ENCODE measurements around the gene SEC14L5. TPM values are rescaled to one million over a fixed set of nuclear protein-coding genes. Genes with fewer than 3 reads are reported as not detected.

The SEC14L5 gene
- total RNA-seq, 1 donor from 2014 or later: 0.05 TPM

- TF ChIP-seq CTCF (IDR thresholded peaks at IDR 0.05; ENCODE audit: unreplicated experiment): no peak
- no peaks in the 10 kb centered on the region for H3K36me3 Mint-ChIP-seq (ENCODE audit: low read depth, unreplicated experiment)
- H3K27me3 Mint-ChIP-seq (ENCODE audit: unreplicated experiment): peaks cover 3% of the 10 kb centered on the region
- H3K4me1 Mint-ChIP-seq (ENCODE audit: unreplicated experiment): peaks cover 4% of the 10 kb centered on the region
- H3K27ac Mint-ChIP-seq (ENCODE audit: unreplicated experiment): no peak overlapping the region
- no peaks in the 10 kb centered on the region for H3K9me3 Mint-ChIP-seq (ENCODE audit: unreplicated experiment)
- no peak for DNase-seq (ENCODE audit: low spot score)
- no peak overlapping the region for H3K4me3 Mint-ChIP-seq (ENCODE audit: unreplicated experiment)
Measured at GRCh38 chr16:5000573-5001001, 42.5 kb downstream of the SEC14L5 start.

- no peaks in the 10 kb centered on the region for H3K36me3 Mint-ChIP-seq (ENCODE audit: low read depth, unreplicated experiment)
- peaks cover 4% of the 10 kb centered on the region for H3K4me1 Mint-ChIP-seq (ENCODE audit: unreplicated experiment)
- H3K9me3 Mint-ChIP-seq (ENCODE audit: unreplicated experiment): no peaks in the 10 kb centered on the region
- peaks cover 3% of the 10 kb centered on the region for H3K27me3 Mint-ChIP-seq (ENCODE audit: unreplicated experiment)
- no peak overlapping the region for H3K4me3 Mint-ChIP-seq (ENCODE audit: unreplicated experiment)
- DNase-seq (ENCODE audit: low spot score): no peak
- TF ChIP-seq CTCF (IDR thresholded peaks at IDR 0.05; ENCODE audit: unreplicated experiment): no peak
- H3K27ac Mint-ChIP-seq (ENCODE audit: unreplicated experiment): no peak overlapping the region
Measured at GRCh38 chr16:5001571-5001970, 43.4 kb downstream of the SEC14L5 start.

GRCh38 chr16:5001986-5002385, 43.9 kb downstream of the SEC14L5 start:
- TF ChIP-seq CTCF (IDR thresholded peaks at IDR 0.05; ENCODE audit: unreplicated experiment): no peak
- H3K27ac Mint-ChIP-seq (ENCODE audit: unreplicated experiment): no peak overlapping the region

GRCh38 chr16:5002699-5003143, 44.6 kb downstream of the SEC14L5 start:
- no peaks in the 10 kb centered on the region for H3K9me3 Mint-ChIP-seq (ENCODE audit: unreplicated experiment)
- H3K4me3 Mint-ChIP-seq (ENCODE audit: unreplicated experiment): no peak overlapping the region
- H3K36me3 Mint-ChIP-seq (ENCODE audit: low read depth, unreplicated experiment): no peaks in the 10 kb centered on the region
- TF ChIP-seq CTCF (IDR thresholded peaks at IDR 0.05; ENCODE audit: unreplicated experiment): no peak
- DNase-seq (ENCODE audit: low spot score): no peak
- H3K27ac Mint-ChIP-seq (ENCODE audit: unreplicated experiment): no peak overlapping the region
- H3K4me1 Mint-ChIP-seq (ENCODE audit: unreplicated experiment): peaks cover 4% of the 10 kb centered on the region
- H3K27me3 Mint-ChIP-seq (ENCODE audit: unreplicated experiment): peaks cover 3% of the 10 kb centered on the region

More at GRCh38 chr16:5001986-5002385, 43.9 kb downstream of the SEC14L5 start:
- H3K9me3 Mint-ChIP-seq (ENCODE audit: unreplicated experiment): no peaks in the 10 kb centered on the region
- peaks cover 4% of the 10 kb centered on the region for H3K4me1 Mint-ChIP-seq (ENCODE audit: unreplicated experiment)
- H3K36me3 Mint-ChIP-seq (ENCODE audit: low read depth, unreplicated experiment): no peaks in the 10 kb centered on the region
- peaks cover 3% of the 10 kb centered on the region for H3K27me3 Mint-ChIP-seq (ENCODE audit: unreplicated experiment)
- no peak for DNase-seq (ENCODE audit: low spot score)
- H3K4me3 Mint-ChIP-seq (ENCODE audit: unreplicated experiment): no peak overlapping the region

GRCh38 chr16:5003211-5003610, 45.1 kb downstream of the SEC14L5 start:
- H3K36me3 Mint-ChIP-seq (ENCODE audit: low read depth, unreplicated experiment): no peaks in the 10 kb centered on the region
- H3K27me3 Mint-ChIP-seq (ENCODE audit: unreplicated experiment): peaks cover 3% of the 10 kb centered on the region

More at GRCh38 chr16:5003211-5003610, 45.1 kb downstream of the SEC14L5 start:
- H3K4me1 Mint-ChIP-seq (ENCODE audit: unreplicated experiment): peaks cover 4% of the 10 kb centered on the region
- no peak for TF ChIP-seq CTCF (IDR thresholded peaks at IDR 0.05; ENCODE audit: unreplicated experiment)
- H3K27ac Mint-ChIP-seq (ENCODE audit: unreplicated experiment): no peak overlapping the region
- no peak overlapping the region for H3K4me3 Mint-ChIP-seq (ENCODE audit: unreplicated experiment)
- no peak for DNase-seq (ENCODE audit: low spot score)
- H3K9me3 Mint-ChIP-seq (ENCODE audit: unreplicated experiment): no peaks in the 10 kb centered on the region

Measured in endothelial cell (in vitro differentiated cells).